HFFc6 (cell line): ENCODE data around the gene SLC3A2. TPM values are rescaled to one million over a fixed set of nuclear protein-coding genes. Genes with fewer than 3 reads are reported as not detected.

ENCODE experiments used
- total RNA-seq, 6 experiments: library from RNA; stranded (reverse); fragmentation: NEBNext Ultra II Directional; extraction: Animal tissue kit (Norgen Biotek cat#: 25700); gene quantifications; 2 replicates in 1 of 6; 3 replicates in 5 of 6; pipeline ENCODE4 v1.2.3, GENCODE V29; 2021

The SLC3A2 gene
- total RNA-seq, 6 experiments from 2014 or later: 140 to 206 (median 180) TPM

Other genes starting within 250 kb of the SLC3A2 start
- gene GANAB, start 234.3 kb upstream of the SLC3A2 start, total RNA-seq: 100 to 1,000 TPM; 331 to 450 (median 416) TPM
- 10 to 100 TPM; 19.1 to 26.6 (median 23.3) TPM for gene INTS5, start 227.6 kb upstream of the SLC3A2 start, total RNA-seq
- 10 to 100 TPM; 56.1 to 74.6 (median 64.8) TPM for gene C11orf98, start 215.7 kb upstream of the SLC3A2 start, total RNA-seq
- 10 to 100 TPM; 12.3 to 23.6 (median 17.2) TPM for gene CSKMT, start 215.6 kb upstream of the SLC3A2 start, total RNA-seq
- 10 to 100 TPM in 5 of 6 experiments, 1 to 10 TPM in 1; 9.8 to 14.2 (median 11.3) TPM for gene UQCC3, start 209.2 kb upstream of the SLC3A2 start, total RNA-seq
- gene LBHD1, start 208.6 kb upstream of the SLC3A2 start, total RNA-seq: 1 to 10 TPM; 2.8 to 4.5 (median 3.7) TPM
- 100 to 1,000 TPM in 3 of 6 experiments, 10 to 100 TPM in 3; 85.2 to 114 (median 96.5) TPM for gene UBXN1, start 201.8 kb upstream of the SLC3A2 start, total RNA-seq
- 1 to 10 TPM; 1.2 to 4.0 (median 1.4) TPM for gene LRRN4CL, start 191.4 kb upstream of the SLC3A2 start, total RNA-seq
- gene BSCL2, start 173.5 kb upstream of the SLC3A2 start, total RNA-seq: 10 to 100 TPM; 50.7 to 67.4 (median 56.8) TPM
- gene GNG3, start 173.2 kb upstream of the SLC3A2 start, total RNA-seq: not detected
- gene HNRNPUL2, start 153.4 kb upstream of the SLC3A2 start, total RNA-seq: 10 to 100 TPM; 34.5 to 44.6 (median 41.6) TPM
- 10 to 100 TPM; 46.2 to 52.7 (median 50.0) TPM for gene TTC9C, start 152.4 kb upstream of the SLC3A2 start, total RNA-seq
- gene ZBTB3, start 126.7 kb upstream of the SLC3A2 start, total RNA-seq: 10 to 100 TPM in 1 of 6 experiments, 1 to 10 TPM in 5; 7.9 to 10.8 (median 8.9) TPM
- 10 to 100 TPM; 77.6 to 83.8 (median 81.4) TPM for gene POLR2G, start 119.3 kb upstream of the SLC3A2 start, total RNA-seq
- 10 to 100 TPM in 5 of 6 experiments, 1 to 10 TPM in 1; 9.9 to 12.7 (median 10.6) TPM for gene TAF6L, start 109.5 kb upstream of the SLC3A2 start, total RNA-seq
- gene TMEM179B, start 93.5 kb upstream of the SLC3A2 start, total RNA-seq: 10 to 100 TPM; 47.2 to 66.3 (median 52.7) TPM
- 10 to 100 TPM; 12.8 to 15.0 (median 13.6) TPM for gene TMEM223, start 88.9 kb upstream of the SLC3A2 start, total RNA-seq
- gene NXF1, start 75.5 kb upstream of the SLC3A2 start, total RNA-seq: 10 to 100 TPM; 51.5 to 57.7 (median 55.0) TPM
- gene STX5, start 48.8 kb upstream of the SLC3A2 start, total RNA-seq: 10 to 100 TPM; 41.4 to 54.6 (median 47.8) TPM
- gene TEX54, start 48.1 kb upstream of the SLC3A2 start, total RNA-seq: not detected
- 10 to 100 TPM; 37.4 to 49.2 (median 41.0) TPM for gene WDR74, start 41.3 kb upstream of the SLC3A2 start, total RNA-seq
- gene CHRM1, start 40.5 kb downstream of the SLC3A2 start, total RNA-seq: not detected
- gene SLC22A6, start 104.1 kb downstream of the SLC3A2 start, total RNA-seq: not detected
- gene SLC22A8, start 134.9 kb downstream of the SLC3A2 start, total RNA-seq: not detected